Neural crest cell (in vitro differentiated cells): ENCODE data around the gene GMNN. TPM values are rescaled to one million over a fixed set of nuclear protein-coding genes. Genes with fewer than 3 reads are reported as not detected.
"Not testable (repeated sequence)": the region's sequence is repeated elsewhere in the genome, so short reads cannot be mapped to it uniquely, and the experiment has no call there.

Experiments used
- DNase-seq: peaks from one replicate; pipeline ENCODE4 v3.0.0; 2021; ENCODE audit warnings: low read depth, mixed read lengths, low spot score
- H3K27ac Mint-ChIP-seq: one replicate; pipeline ENCODE4 v1.8.0; 2021; ENCODE audit warnings: mild to moderate bottlenecking, mixed read lengths; ENCODE audit not compliant: unreplicated experiment
- H3K27me3 Mint-ChIP-seq: 2 replicates; pipeline ENCODE4 v1.8.0; 2021; ENCODE audit warnings: low read depth, mild to moderate bottlenecking, mixed read lengths
- H3K36me3 Mint-ChIP-seq: 2 replicates; pipeline ENCODE4 v1.8.0; 2021; ENCODE audit warnings: low read depth, mild to moderate bottlenecking, mixed read lengths
- H3K4me1 Mint-ChIP-seq: 2 replicates; pipeline ENCODE4 v1.8.0; 2021; ENCODE audit warnings: mixed read lengths
- H3K4me3 Mint-ChIP-seq: one replicate; pipeline ENCODE4 v1.8.0; 2021; ENCODE audit warnings: mild to moderate bottlenecking, mixed read lengths
- H3K9me3 Mint-ChIP-seq: 2 replicates; pipeline ENCODE4 v1.8.0; 2021; ENCODE audit warnings: mixed read lengths
- CTCF ChIP-seq: fragments of 200-600 bp; sonication (generic); conservative IDR thresholded peaks from 2 replicates; pipeline ENCODE4 v1.5.0; 2021; ENCODE audit warnings: antibody characterized with exemption, mild to moderate bottlenecking
- total RNA-seq: library from RNA; stranded (reverse); gene quantifications from 2 replicates; pipeline ENCODE4 v1.2.1, GENCODE V29; 2021

GMNN gene
- total RNA-seq, 1 donor from 2014 or later, result 112 TPM

GRCh38 chr6:24749297-24749696 is 25.4 kb upstream of the GMNN start:
- no peak for TF ChIP-seq CTCF
- no peak for DNase-seq
- Mint-ChIP-seq H3K27ac (no peak overlapping the region), H3K4me1 (no peaks in the 10 kb centered on the region), H3K4me3 (no peak overlapping the region), H3K36me3 (no peaks in the 10 kb centered on the region), H3K27me3 (peaks cover 3% of the 10 kb centered on the region), H3K9me3 (no peaks in the 10 kb centered on the region)

- H3K27ac Mint-ChIP-seq, H3K9me3 Mint-ChIP-seq, DNase-seq, H3K27me3 Mint-ChIP-seq, H3K4me3 Mint-ChIP-seq, H3K4me1 Mint-ChIP-seq, H3K36me3 Mint-ChIP-seq: not testable (repeated sequence)
These were observed 23.9 kb upstream of the GMNN start for GRCh38 chr6:24750878-24751277.

GRCh38 chr6:24752503-24752902 is 22.2 kb upstream of the GMNN start:
- no peaks in the 10 kb centered on the region for H3K36me3 Mint-ChIP-seq
- H3K27me3 Mint-ChIP-seq, result peaks cover 3% of the 10 kb centered on the region
- no peak for DNase-seq
- TF ChIP-seq CTCF, result no peak
- H3K4me3 Mint-ChIP-seq, result no peak overlapping the region
- no peak overlapping the region for H3K27ac Mint-ChIP-seq
- peaks cover 3% of the 10 kb centered on the region for H3K4me1 Mint-ChIP-seq
- no peaks in the 10 kb centered on the region for H3K9me3 Mint-ChIP-seq

- Mint-ChIP-seq H3K36me3 (no peaks in the 10 kb centered on the region), H3K27ac (no peak overlapping the region), H3K27me3 (peaks cover 3% of the 10 kb centered on the region), H3K4me1 (peaks cover 3% of the 10 kb centered on the region), H3K4me3 (no peak overlapping the region), H3K9me3 (no peaks in the 10 kb centered on the region)
- no peak for DNase-seq
- no peak for TF ChIP-seq CTCF
These were observed 21.7 kb upstream of the GMNN start for GRCh38 chr6:24752917-24753492.

GRCh38 chr6:24753545-24753944 is 21.2 kb upstream of the GMNN start:
- Mint-ChIP-seq H3K9me3 (no peaks in the 10 kb centered on the region), H3K27ac (no peak overlapping the region), H3K4me3 (no peak overlapping the region), H3K27me3 (peaks cover 3% of the 10 kb centered on the region), H3K36me3 (no peaks in the 10 kb centered on the region), H3K4me1 (peaks cover 3% of the 10 kb centered on the region)
- no peak for DNase-seq
- TF ChIP-seq CTCF, result no peak

GRCh38 chr6:24754378-24754777 is 20.4 kb upstream of the GMNN start:
- not testable (repeated sequence) for H3K27ac Mint-ChIP-seq, H3K4me3 Mint-ChIP-seq, DNase-seq, H3K27me3 Mint-ChIP-seq, H3K9me3 Mint-ChIP-seq, H3K36me3 Mint-ChIP-seq, H3K4me1 Mint-ChIP-seq

GRCh38 chr6:24755279-24755678 is 19.5 kb upstream of the GMNN start:
- Mint-ChIP-seq H3K4me1 (peaks cover 3% of the 10 kb centered on the region), H3K27ac (no peak overlapping the region), H3K36me3 (no peaks in the 10 kb centered on the region), H3K9me3 (no peaks in the 10 kb centered on the region), H3K27me3 (peaks cover 3% of the 10 kb centered on the region), H3K4me3 (no peak overlapping the region)
- no peak for DNase-seq
- TF ChIP-seq CTCF, result no peak
